Parathyroid adenoma (tissue), 2 donors: Measurements from ENCODE around the gene SFMBT2.

Source experiments
- H2AFZ ChIP-seq: fragments of 300-600 bp; sonication (generic); one replicate; pipeline ENCODE4 v1.7.0; 2017; ENCODE audit warnings: antibody characterized with exemption, mild to moderate bottlenecking
- H3K27ac ChIP-seq: fragments of 300-600 bp; sonication (generic); one replicate; pipeline ENCODE4 v1.7.0; 2017
- H3K27me3 ChIP-seq: fragments of 300-600 bp; sonication (generic); one replicate; pipeline ENCODE4 v1.7.0; 2017; ENCODE audit warnings: low read length; ENCODE audit not compliant: control insufficient read depth, insufficient read depth
- H3K36me3 ChIP-seq: fragments of 300-600 bp; sonication (generic); one replicate; pipeline ENCODE4 v1.7.0; 2017; ENCODE audit warnings: low read length; ENCODE audit not compliant: control insufficient read depth, insufficient read depth
- H3K4me1 ChIP-seq: fragments of 300-600 bp; sonication (generic); one replicate; pipeline ENCODE4 v1.7.0; 2017; ENCODE audit warnings: control low read depth
- H3K4me2 ChIP-seq: fragments of 300-600 bp; sonication (generic); one replicate; pipeline ENCODE4 v1.7.0; 2017; ENCODE audit warnings: low read length
- H3K4me3 ChIP-seq: fragments of 300-600 bp; sonication (generic); one replicate; pipeline ENCODE4 v1.7.0; 2017; ENCODE audit warnings: low read depth, low read length
- H3K79me2 ChIP-seq: fragments of 300-600 bp; sonication (generic); one replicate; pipeline ENCODE4 v1.7.0; 2017; ENCODE audit warnings: control low read depth
- H3K9ac ChIP-seq: fragments of 300-600 bp; sonication (generic); one replicate; pipeline ENCODE4 v1.7.0; 2017; ENCODE audit warnings: mild to moderate bottlenecking
- H3K9me3 ChIP-seq: fragments of 300-600 bp; sonication (generic); one replicate; pipeline ENCODE4 v1.7.0; 2017; ENCODE audit warnings: low read length; ENCODE audit not compliant: control insufficient read depth
- TF ChIP-seq, protein P1 (sequence below): fragments of 300-600 bp; sonication (generic); IDR thresholded peaks from one replicate; pipeline ENCODE4 v1.7.0; 2017; ENCODE audit warnings: antibody characterized with exemption, mild to moderate bottlenecking
- donor health status: primary hyperparathyroidism.

Gene SFMBT2

DNA sequence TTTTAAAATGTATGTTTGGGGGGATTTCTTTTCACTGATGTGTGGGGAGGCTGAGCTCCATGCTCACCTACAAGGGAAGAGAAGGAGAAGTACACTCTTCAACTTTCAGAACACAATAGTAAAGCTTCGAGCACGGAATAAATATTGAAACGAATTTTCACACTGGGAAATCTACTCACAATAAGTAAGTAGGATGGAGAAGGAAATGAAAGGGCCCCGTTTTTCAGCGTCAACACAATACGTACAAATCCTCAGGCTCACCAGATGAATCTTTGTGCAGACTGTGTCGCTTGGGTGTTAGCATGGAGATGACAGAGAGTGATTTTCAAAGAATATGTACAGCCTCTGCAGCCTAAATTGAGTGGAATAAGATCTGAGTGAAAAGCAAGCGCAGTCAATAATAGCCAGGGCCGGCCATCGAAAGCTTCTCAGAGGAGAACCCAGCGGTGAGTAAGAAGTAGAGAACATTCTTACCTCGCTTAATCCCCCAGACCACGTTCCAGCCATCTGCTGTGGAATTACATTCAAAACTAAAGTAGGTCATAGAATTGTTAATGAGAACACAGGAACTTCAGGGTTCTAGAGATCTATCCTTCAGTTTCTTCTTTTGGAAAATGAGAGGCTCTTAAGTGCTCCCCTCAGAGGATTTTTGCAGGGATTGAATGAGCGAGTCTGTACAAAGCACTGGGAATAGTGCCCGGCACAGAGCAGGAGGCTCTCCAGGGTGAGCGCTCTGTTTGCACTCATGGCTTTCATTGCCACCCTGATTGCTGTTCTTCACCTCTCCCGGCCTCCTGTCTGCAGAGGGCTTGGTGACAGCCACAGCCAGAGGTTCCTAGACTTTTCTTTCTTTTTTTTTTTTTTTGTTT, 292.8 kb downstream of the SFMBT2 start:
- TF ChIP-seq, protein P1, sequence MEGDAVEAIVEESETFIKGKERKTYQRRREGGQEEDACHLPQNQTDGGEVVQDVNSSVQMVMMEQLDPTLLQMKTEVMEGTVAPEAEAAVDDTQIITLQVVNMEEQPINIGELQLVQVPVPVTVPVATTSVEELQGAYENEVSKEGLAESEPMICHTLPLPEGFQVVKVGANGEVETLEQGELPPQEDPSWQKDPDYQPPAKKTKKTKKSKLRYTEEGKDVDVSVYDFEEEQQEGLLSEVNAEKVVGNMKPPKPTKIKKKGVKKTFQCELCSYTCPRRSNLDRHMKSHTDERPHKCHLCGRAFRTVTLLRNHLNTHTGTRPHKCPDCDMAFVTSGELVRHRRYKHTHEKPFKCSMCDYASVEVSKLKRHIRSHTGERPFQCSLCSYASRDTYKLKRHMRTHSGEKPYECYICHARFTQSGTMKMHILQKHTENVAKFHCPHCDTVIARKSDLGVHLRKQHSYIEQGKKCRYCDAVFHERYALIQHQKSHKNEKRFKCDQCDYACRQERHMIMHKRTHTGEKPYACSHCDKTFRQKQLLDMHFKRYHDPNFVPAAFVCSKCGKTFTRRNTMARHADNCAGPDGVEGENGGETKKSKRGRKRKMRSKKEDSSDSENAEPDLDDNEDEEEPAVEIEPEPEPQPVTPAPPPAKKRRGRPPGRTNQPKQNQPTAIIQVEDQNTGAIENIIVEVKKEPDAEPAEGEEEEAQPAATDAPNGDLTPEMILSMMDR: no peak
- Histone ChIP-seq H3K4me3 (no peak overlapping the region), H3K9ac (no peak overlapping the region)

DNA sequence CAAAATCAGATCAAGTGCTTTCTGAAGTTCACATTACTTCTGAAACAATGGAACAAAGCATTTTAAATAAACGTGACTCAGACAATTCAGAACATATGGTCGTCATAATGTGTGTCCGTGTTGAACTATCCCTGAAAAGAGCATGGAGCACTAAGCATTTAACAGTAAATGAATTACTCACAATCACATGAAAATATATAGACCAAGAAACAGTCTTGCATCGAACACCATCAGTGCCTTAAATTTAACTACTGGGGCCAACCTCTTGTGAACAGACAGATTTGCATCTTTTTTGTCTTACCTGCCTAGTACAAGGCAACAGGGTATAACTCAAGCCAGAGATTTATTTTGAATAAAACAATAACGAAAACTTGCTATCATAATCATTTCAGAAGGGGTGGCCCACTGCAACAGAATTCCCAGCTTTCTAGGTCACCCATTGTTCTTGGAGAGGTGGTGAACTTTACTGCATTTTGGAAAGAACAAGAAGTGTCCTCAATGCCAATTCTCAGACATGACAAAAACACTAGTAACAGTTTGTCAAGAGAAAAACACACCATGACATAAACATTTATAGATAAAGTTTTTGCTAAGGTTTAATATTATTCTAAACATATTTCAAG, 293.5 kb downstream of the SFMBT2 start:
- Histone ChIP-seq H3K4me2 (no peak overlapping the region), H3K4me3 (no peak overlapping the region), H3K36me3 (no peaks in the 10 kb centered on the region), H3K9ac (no peak overlapping the region), H3K27ac (no peak overlapping the region), H2AFZ (no peak overlapping the region), H3K9me3 (no peaks in the 10 kb centered on the region), H3K79me2 (no peaks in the 10 kb centered on the region), H3K27me3 (no peaks in the 10 kb centered on the region), H3K4me1 (no peaks in the 10 kb centered on the region)
- TF ChIP-seq, protein P1: no peak

More for the DNA sequence above, 292.8 kb downstream of the SFMBT2 start:
- H3K79me2 ChIP-seq: no peaks in the 10 kb centered on the region
- H2AFZ ChIP-seq: no peak overlapping the region
- H3K4me2 ChIP-seq: no peak overlapping the region
- no peaks in the 10 kb centered on the region for H3K9me3 ChIP-seq
- H3K4me1 ChIP-seq: no peaks in the 10 kb centered on the region
- no peak overlapping the region for H3K27ac ChIP-seq
- no peaks in the 10 kb centered on the region for H3K27me3 ChIP-seq
- no peaks in the 10 kb centered on the region for H3K36me3 ChIP-seq

DNA sequence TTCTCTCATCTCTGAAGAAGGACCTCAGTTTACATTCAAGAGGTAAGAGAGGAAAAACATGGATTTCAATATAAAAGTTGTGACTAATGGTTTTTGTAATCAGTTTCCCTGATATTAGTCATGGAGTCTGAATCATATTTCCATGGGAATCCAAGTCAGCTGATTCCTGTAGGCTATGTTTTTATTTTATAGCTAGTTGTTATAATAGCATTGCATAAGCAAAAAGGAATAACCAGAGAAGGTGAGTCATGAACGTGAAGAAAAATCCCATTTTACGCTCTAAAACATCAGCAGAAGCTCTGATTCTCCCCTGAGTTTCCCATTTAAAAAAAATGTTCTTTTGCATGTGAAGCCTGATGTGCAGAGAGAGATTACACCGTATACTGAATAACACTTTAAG, 299.3 kb downstream of the SFMBT2 start:
- H3K4me2 ChIP-seq: no peak overlapping the region
- no peaks in the 10 kb centered on the region for H3K79me2 ChIP-seq
- H3K9me3 ChIP-seq: no peaks in the 10 kb centered on the region
- no peak overlapping the region for H3K27ac ChIP-seq
- no peak overlapping the region for H3K9ac ChIP-seq
- no peak overlapping the region for H3K4me3 ChIP-seq
- H3K36me3 ChIP-seq: no peaks in the 10 kb centered on the region
- TF ChIP-seq, protein P1: no peak
- H2AFZ ChIP-seq: no peak overlapping the region
- H3K27me3 ChIP-seq: no peaks in the 10 kb centered on the region
- no peaks in the 10 kb centered on the region for H3K4me1 ChIP-seq

DNA sequence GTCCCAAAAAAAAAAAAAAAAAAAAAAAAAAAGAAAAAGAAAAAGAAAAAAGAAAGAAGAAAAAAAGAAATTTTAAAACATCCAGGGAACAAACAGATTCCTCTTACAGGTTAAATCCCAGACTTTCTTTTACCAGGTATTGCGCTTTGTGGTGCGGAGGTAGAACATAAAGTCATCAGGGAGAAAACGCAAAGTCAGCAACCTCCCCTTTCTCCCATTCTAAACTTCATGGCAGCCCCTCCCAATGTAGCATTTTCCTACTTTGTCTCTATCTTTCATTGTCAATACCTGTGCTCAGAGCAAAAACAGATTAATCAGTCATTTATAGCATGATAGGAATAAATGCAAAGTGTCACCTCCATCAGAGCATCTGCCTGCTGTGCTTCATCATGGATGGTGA, 299.7 kb downstream of the SFMBT2 start:
- no peak overlapping the region for H2AFZ ChIP-seq
- H3K36me3 ChIP-seq: no peaks in the 10 kb centered on the region
- no peak overlapping the region for H3K4me2 ChIP-seq
- no peaks in the 10 kb centered on the region for H3K9me3 ChIP-seq
- H3K27ac ChIP-seq: no peak overlapping the region
- TF ChIP-seq, protein P1: no peak
- no peaks in the 10 kb centered on the region for H3K79me2 ChIP-seq
- no peaks in the 10 kb centered on the region for H3K4me1 ChIP-seq
- no peaks in the 10 kb centered on the region for H3K27me3 ChIP-seq
- no peak overlapping the region for H3K9ac ChIP-seq
- no peak overlapping the region for H3K4me3 ChIP-seq
